ENCODE data around the gene RAB11A. TPM values are rescaled to one million over a fixed set of nuclear protein-coding genes. Genes with fewer than 3 reads are reported as not detected.
A peak's percentile ranks its signal among the peaks of the same experiment; 100 is the strongest.

RAB11A gene
- total RNA-seq, 3 donors from 2014 or later = 214 to 330 (median 320) TPM

- H3K36me3 ChIP-seq (ENCODE audit: low read depth) = no peaks in the 10 kb centered on the region
- DNase-seq (no peak), ATAC-seq (no peak)
- no peaks in the 10 kb centered on the region for H3K9me3 ChIP-seq
- H3K4me3 ChIP-seq = no peak overlapping the region
- intact Hi-C loops (cut with DNase I, micrococcal nuclease) = no loop called here
- no peak for TF ChIP-seq CTCF (IDR thresholded peaks at IDR 0.05)
- H3K4me1 ChIP-seq (ENCODE audit: low read depth) = no peaks in the 10 kb centered on the region
These were observed 60.8 kb downstream of the RAB11A start for GRCh38 chr15:65930134-65930533.

GRCh38 chr15:65931221-65931620 lies 61.9 kb downstream of the RAB11A start:
- intact Hi-C loops (cut with DNase I, micrococcal nuclease) = no loop called here
- H3K36me3 ChIP-seq (ENCODE audit: low read depth) = no peaks in the 10 kb centered on the region
- DNase-seq = no peak
- H3K9me3 ChIP-seq = no peaks in the 10 kb centered on the region
- no peak for ATAC-seq
- H3K4me1 ChIP-seq (ENCODE audit: low read depth) = no peaks in the 10 kb centered on the region
- no peak for TF ChIP-seq CTCF (IDR thresholded peaks at IDR 0.05)
- H3K4me3 ChIP-seq = no peak overlapping the region

GRCh38 chr15:65935391-65935790 lies 66.1 kb downstream of the RAB11A start:
- DNase-seq (no peak), ATAC-seq (no peak)
- no peak for TF ChIP-seq CTCF (IDR thresholded peaks at IDR 0.05)
- intact Hi-C loops (cut with DNase I, micrococcal nuclease) = no loop called here
- no peaks in the 10 kb centered on the region for H3K9me3 ChIP-seq
- no peak overlapping the region for H3K4me3 ChIP-seq
- no peaks in the 10 kb centered on the region for H3K4me1 ChIP-seq (ENCODE audit: low read depth)
- H3K36me3 ChIP-seq (ENCODE audit: low read depth) = no peaks in the 10 kb centered on the region

DNA sequence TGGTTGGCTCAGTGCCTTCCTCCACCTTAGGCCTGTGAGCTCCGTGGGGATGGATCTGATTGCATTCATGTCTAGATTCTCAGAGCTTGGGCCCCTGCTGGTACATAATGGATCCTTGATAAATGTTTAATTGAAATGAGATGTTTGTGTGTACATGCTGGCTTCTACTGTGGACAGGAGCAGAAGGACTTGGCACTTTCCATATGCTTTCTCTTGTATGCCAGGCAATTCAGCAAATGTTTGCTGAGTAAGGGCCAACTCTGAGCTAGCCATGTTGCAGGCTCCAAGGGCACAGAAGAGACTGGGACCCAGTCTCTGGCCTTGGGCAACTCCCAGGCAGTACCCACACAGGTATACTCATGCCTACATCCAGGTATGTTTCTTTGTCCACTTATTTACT lies 67.0 kb downstream of the RAB11A start:
- ATAC-seq = no peak
- no peak for DNase-seq
- Histone ChIP-seq H3K36me3 (ENCODE audit: low read depth) (no peaks in the 10 kb centered on the region), H3K4me3 (no peak overlapping the region), H3K4me1 (ENCODE audit: low read depth) (no peaks in the 10 kb centered on the region), H3K9me3 (no peaks in the 10 kb centered on the region)
- intact Hi-C loops (cut with DNase I, micrococcal nuclease) = no loop called here
- TF ChIP-seq CTCF (IDR thresholded peaks at IDR 0.05) = no peak

DNA sequence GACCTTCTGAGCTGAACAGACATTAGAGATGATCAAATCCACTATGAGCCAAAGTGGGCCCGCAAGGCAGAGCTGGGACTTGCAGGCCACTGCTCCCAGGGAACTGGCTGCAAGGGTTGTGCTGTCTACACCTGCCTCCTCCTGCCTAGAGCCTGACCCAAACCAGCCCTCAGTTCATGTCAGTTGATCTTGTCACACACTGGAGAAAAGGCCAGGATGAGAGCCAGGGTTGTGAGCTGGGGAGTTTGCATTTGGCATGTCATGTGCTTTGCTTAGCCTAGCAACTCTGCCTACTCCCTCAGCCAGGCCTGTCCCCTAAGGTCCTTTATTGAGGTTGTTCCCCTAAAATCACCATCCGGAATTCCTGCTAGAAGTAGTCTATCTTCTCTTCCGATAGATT lies 67.8 kb downstream of the RAB11A start:
- Histone ChIP-seq H3K4me1 (ENCODE audit: low read depth) (no peaks in the 10 kb centered on the region), H3K36me3 (ENCODE audit: low read depth) (no peaks in the 10 kb centered on the region), H3K4me3 (no peak overlapping the region), H3K9me3 (no peaks in the 10 kb centered on the region)
- ATAC-seq (no peak), DNase-seq (no peak)
- TF ChIP-seq CTCF (IDR thresholded peaks at IDR 0.05) = no peak
- intact Hi-C loops (cut with DNase I, micrococcal nuclease) = no loop called here

GRCh38 chr15:65937476-65937875 lies 68.2 kb downstream of the RAB11A start:
- no peak overlapping the region for H3K4me3 ChIP-seq
- intact Hi-C loops (cut with DNase I, micrococcal nuclease) = no loop called here
- no peaks in the 10 kb centered on the region for H3K36me3 ChIP-seq (ENCODE audit: low read depth)
- no peak for ATAC-seq
- H3K4me1 ChIP-seq (ENCODE audit: low read depth) = no peaks in the 10 kb centered on the region
- no peaks in the 10 kb centered on the region for H3K9me3 ChIP-seq
- DNase-seq = peak in 1 of 3 donors; percentile 16
- no peak for TF ChIP-seq CTCF (IDR thresholded peaks at IDR 0.05)
